HFF-Myc (cell line): ENCODE measurements around the gene ZNF165.
"Not testable (repeated sequence)": the region's sequence is repeated elsewhere in the genome, so short reads cannot be mapped to it uniquely, and the experiment has no call there.

Experiments
- DNase-seq: peaks from one replicate; pipeline ENCODE4 v3.0.0-alpha.2; 2011; ENCODE audit warnings: low read depth; ENCODE audit errors: extremely low read depth
- H3K4me3 ChIP-seq: replicated peaks from 2 replicates; pipeline ENCODE4 v1.5.1; 2011; ENCODE audit warnings: low read depth, mild to moderate bottlenecking, control low read depth, low read length
- CTCF ChIP-seq: IDR thresholded peaks from 2 replicates; pipeline ENCODE4 v1.5.1; 2012; ENCODE audit warnings: mild to moderate bottlenecking, low read depth, low read length, control low read depth; ENCODE audit errors: missing control alignments

Gene ZNF165

GRCh38 chr6:28080631-28081485 lies 490 bp downstream of the ZNF165 start:
- peak; percentile 91 for DNase-seq
- peak overlapping the region; percentile 86 for H3K4me3 ChIP-seq
- no peak for TF ChIP-seq CTCF

DNA sequence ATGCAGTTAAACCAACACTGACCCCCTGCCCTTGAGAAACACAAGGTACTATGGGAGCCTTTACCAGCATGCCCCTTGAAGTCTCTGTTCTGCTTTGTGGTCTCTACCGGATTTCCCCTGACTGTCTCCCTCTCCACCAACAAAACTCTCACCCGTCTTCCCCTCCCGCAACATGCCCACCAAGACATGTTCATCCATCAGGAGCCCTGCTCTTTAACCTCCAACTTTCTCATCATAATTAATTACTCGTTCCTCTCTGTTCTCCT lies 1.1 kb downstream of the ZNF165 start:
- H3K4me3 ChIP-seq: peak overlapping the region; percentile 86

DNA sequence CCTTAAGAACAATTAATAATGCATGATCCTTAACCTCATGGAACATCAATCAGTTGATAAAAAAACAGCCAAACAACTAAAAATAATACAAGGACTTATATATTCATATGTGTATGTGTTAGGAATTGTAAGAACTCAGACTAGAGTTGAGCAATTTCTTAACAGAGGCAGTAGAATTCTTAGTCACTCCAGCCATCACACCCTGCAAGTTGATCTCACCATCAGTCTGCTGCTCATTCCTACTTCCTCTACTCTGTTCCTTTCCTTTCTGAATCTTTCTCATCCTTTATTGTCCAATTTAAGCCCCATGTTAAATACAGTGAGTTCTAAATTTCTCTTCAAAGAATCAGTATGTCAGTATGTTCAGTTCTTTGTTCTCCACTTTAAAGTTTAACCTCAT lies 2.6 kb downstream of the ZNF165 start:
- DNase-seq: no peak
- no peak overlapping the region for H3K4me3 ChIP-seq
- TF ChIP-seq CTCF: no peak

More for the DNA sequence above, 1.1 kb downstream of the ZNF165 start:
- no peak for DNase-seq
- no peak for TF ChIP-seq CTCF

GRCh38 chr6:28089054-28089453 lies 8.7 kb downstream of the ZNF165 start:
- H3K4me3 ChIP-seq: no peak overlapping the region
- DNase-seq: no peak
- no peak for TF ChIP-seq CTCF

GRCh38 chr6:28090917-28091586 lies 10.7 kb downstream of the ZNF165 start:
- peak overlapping the region; percentile 11 for H3K4me3 ChIP-seq
- DNase-seq: no peak
- no peak for TF ChIP-seq CTCF

DNA sequence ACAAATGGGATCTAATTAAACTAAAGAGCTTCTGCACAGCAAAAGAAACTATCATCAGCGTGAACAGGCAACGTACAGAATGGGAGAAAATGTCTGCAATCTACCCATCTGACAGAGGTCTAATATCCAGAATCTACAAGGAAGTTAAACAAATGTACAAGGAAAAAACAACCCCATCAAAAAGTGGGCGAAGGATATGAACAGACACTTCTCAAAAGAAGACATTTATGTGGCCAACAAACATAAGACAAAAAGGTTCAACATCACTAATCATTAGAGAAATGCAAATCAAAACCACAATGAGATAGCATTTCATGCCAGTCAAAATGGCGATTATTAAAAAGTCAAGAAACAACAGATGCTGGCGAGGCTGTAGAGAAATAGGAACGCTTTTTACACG lies 21.9 kb downstream of the ZNF165 start:
- not testable (repeated sequence) for H3K4me3 ChIP-seq, DNase-seq

DNA sequence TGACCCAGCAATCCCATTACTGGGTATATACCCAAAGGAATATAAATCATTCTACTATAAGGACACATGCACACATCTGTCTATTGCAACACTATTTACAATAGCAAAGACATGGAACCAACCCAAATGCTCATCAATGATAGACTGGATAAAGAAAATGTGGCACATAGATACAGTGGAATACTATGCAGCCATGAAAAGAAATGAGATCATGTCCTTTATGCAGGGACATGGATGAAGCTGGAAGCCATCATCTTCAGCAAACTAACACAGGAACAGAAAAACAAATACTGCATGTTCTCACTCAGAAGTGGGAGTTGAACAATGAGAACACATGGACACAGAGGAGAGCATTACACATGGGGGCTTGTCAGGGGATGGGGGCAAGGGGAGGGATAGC lies 22.3 kb downstream of the ZNF165 start:
- not testable (repeated sequence) for DNase-seq

More for the DNA sequence above, 22.3 kb downstream of the ZNF165 start:
- not testable (repeated sequence) for H3K4me3 ChIP-seq
